GM12872 (cell line): ENCODE measurements around the gene AKAP1.

Experiments used
- TF ChIP-seq, protein P1 (sequence below): IDR thresholded peaks from 3 replicates; pipeline ENCODE4 v1.5.1; 2011; ENCODE audit warnings: low read depth, mild to moderate bottlenecking, low read length, moderate library complexity; ENCODE audit not compliant: insufficient read depth

Gene AKAP1

DNA sequence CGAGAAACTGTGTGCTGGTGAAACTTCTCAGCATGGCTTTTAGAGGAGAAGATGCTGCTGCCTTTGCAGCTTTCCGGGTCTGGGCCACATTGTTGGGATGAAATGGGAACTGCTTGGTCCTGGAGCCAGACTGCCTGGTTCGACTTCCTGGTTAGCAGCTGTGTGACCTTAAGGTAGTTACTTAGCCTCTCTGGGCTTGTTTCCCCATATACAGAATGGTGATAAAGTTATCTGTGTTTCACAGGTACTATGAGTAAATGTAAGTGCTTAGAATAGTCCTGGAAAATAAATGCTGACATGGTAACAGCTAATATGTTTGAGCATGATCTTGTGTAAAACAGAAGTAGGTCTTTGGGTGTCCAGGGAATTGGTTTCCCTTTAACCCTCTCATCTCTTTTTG, 26.3 kb downstream of the AKAP1 start:
- TF ChIP-seq, protein P1, sequence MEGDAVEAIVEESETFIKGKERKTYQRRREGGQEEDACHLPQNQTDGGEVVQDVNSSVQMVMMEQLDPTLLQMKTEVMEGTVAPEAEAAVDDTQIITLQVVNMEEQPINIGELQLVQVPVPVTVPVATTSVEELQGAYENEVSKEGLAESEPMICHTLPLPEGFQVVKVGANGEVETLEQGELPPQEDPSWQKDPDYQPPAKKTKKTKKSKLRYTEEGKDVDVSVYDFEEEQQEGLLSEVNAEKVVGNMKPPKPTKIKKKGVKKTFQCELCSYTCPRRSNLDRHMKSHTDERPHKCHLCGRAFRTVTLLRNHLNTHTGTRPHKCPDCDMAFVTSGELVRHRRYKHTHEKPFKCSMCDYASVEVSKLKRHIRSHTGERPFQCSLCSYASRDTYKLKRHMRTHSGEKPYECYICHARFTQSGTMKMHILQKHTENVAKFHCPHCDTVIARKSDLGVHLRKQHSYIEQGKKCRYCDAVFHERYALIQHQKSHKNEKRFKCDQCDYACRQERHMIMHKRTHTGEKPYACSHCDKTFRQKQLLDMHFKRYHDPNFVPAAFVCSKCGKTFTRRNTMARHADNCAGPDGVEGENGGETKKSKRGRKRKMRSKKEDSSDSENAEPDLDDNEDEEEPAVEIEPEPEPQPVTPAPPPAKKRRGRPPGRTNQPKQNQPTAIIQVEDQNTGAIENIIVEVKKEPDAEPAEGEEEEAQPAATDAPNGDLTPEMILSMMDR = no peak

DNA sequence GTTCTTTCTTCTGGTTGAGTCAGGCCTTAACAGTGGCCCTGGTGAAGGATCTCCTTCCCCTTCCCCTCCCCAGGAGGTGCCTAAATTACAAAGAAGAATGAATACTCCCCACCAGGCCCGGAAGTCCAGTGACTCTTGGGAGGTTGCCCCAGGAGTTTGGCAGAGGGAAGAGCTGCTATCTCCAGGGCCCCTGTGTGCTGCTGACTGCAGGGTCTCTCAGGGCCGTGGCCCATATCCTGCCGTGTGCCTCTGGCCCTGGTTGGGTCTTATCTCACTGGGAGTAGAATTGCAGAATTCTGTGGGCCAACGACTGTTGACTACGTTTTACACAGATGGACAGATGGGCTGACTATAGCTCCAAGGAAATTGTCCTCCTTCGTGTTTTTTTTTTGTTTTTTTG, 28.0 kb downstream of the AKAP1 start:
- TF ChIP-seq, protein P1 = no peak

DNA sequence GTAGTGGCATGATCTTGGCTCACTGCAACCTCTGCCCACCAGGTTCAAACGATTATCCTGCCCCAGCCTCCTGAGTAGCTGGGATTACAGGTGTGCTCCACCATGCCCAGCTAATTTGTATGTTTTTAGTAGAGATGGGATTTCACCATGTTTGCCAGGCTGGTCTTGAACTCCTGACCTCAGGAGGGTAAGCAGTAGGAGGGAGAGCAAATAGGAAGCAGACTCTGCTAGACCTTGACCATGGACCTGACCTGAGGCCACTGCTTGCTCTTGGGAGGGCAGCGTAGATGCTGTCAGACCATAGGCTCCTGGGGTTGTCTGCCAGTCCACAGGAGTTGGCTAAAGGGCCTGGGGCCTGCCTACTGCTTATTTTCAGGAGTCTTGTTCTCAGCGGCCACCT, 28.6 kb downstream of the AKAP1 start:
- TF ChIP-seq, protein P1 = no peak

DNA sequence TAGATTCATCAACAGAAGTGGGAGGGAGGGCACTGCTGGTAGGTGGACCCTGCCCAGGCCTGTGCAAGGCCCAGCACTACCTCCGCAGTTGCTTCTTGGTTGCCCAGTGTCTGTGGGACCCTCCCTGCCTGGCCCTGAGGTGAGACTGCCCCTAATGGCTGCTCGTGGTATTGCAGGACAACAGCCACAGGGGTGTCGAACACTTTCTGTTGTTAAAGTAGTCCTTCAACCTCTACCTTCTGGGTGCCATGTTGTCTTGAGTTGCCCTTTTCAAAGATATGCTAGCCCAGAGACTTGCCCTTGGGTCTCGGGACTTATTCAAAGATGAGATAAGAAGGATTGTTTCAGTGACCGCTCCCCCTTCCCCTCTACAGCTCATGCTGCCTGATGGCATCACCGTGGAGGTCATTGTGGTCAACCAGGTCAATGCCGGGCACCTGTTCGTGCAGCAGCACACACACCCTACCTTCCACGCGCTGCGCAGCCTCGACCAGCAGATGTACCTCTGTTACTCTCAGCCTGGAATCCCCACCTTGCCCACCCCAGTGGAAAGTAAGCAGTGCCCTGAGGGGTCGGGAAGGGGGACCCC, 29.1 kb downstream of the AKAP1 start:
- TF ChIP-seq, protein P1 = peak; percentile 98

DNA sequence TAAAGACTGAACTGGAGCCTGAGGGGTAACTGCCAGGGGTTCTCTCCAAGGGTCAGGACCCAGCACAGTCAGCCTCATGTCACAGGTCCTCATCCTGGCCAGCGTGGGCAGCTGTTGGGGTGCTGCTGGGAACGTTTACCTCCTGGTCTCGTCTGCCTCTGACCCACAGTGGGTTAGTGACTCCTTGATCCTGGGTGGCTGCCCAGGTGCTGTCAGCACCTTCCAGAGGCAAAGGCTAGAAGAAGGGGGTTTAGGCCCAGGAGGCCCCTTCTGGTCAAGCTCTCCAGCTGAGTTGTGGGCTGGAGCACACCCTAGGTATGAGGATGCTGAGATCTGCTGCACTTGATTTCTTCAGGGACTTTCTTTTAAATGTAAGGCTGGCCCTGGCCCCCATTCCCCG, 30.3 kb downstream of the AKAP1 start:
- TF ChIP-seq, protein P1 = no peak

DNA sequence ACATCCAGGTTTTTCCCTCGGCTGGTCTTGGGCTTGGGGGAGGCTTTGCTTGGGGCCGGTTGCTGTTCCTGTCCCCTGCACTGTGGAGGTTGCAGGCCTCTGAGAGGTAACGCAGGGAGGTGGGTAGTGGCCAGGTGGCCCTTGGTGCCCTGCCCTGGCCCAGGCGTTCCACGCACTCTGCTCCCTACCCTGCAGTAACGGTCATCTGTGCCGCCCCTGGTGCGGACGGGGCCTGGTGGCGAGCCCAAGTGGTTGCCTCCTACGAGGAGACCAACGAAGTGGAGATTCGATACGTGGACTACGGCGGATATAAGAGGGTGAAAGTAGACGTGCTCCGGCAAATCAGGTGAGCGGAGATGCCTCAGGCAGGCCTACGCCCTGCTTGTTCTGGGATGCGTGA, 30.9 kb downstream of the AKAP1 start:
- TF ChIP-seq, protein P1 = no peak

DNA sequence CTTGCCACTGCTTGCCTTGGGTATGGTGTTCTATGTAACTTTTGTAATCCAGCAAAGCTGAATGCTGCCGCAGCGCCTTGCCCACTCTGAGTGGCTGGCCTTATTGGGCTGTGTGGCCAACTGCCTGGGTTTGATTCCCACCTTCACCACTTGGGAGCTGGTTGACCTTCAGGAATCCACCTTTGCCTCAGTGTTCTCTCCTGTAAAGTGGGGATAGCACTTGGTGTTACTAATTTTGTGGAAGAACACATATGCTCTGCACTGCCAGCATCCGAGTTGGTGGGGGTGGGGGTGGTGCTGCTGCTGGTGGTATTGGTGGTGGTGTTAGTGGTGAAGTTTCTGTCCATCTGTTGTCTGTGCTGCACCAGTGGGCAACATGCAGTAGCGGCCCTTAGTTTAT, 32.8 kb downstream of the AKAP1 start:
- TF ChIP-seq, protein P1 = no peak
